Right lobe of liver (tissue), 6 donors: ENCODE results near the gene LRRIQ1. TPM values are rescaled to one million over a fixed set of nuclear protein-coding genes. Genes with fewer than 3 reads are reported as not detected.
A peak's percentile ranks its signal among the peaks of the same experiment; 100 is the strongest.

Experiments
- ATAC-seq, 4 donors: fragments of 200-7000 bp; cut with Tn5 transposase; one replicate each; pipeline ENCODE4 v1.9.1; 2020; ENCODE audit warnings: mild to moderate bottlenecking in 4 of 4, moderate library complexity in 4 of 4
- DNase-seq, 3 donors: peaks; one replicate each; pipeline ENCODE4 v3.0.0-alpha.2; 2020
- H3K27ac ChIP-seq, 3 donors: fragments of 200-600 bp; one replicate each; pipeline ENCODE4 v1.8.0; 2022
- H3K27me3 ChIP-seq, 2 donors: fragments of 200-600 bp; one replicate each; pipeline ENCODE4 v1.8.0; 2022
- H3K36me3 ChIP-seq, 4 donors: fragments of 200-600 bp; sonication (generic) in 1 of 4; one replicate each; pipeline versions ENCODE4 v1.5.1 to v1.8.0; 2017 to 2022; ENCODE audit warnings: control low read depth in 1 of 4
- H3K4me1 ChIP-seq, 4 donors: fragments of 200-600 bp; sonication (generic) in 1 of 4; one replicate each; pipeline versions ENCODE4 v1.5.1 to v1.8.0; 2017 to 2022; ENCODE audit warnings: control low read depth in 1 of 4
- H3K4me3 ChIP-seq, 3 donors: fragments of 200-600 bp; one replicate each; pipeline ENCODE4 v1.8.0; 2022
- H3K9me3 ChIP-seq, 4 donors: fragments of 200-600 bp; sonication (generic) in 1 of 4; one replicate each; pipeline versions ENCODE4 v1.5.1 to v1.8.0; 2017 to 2022; ENCODE audit warnings: control low read depth in 1 of 4
- CTCF ChIP-seq, 4 donors: fragments of 200-600 bp in 3 of 4; fragments of 450-650 bp in 1 of 4; IDR thresholded peaks; one replicate each; pipeline versions ENCODE4 v1.5.1 to v1.8.0; 2016 to 2022; ENCODE audit warnings: antibody characterized with exemption in 4 of 4, mild to moderate bottlenecking in 2 of 4
- POLR2A ChIP-seq: fragments of 450-650 bp; IDR thresholded peaks from one replicate; pipeline ENCODE4 v1.6.1; 2017; ENCODE audit warnings: antibody characterized with exemption, mild to moderate bottlenecking
- WGBS: methylation state at CpG from one replicate; pipeline ENCODE4 v1.1.6; 2018; ENCODE audit warnings: low coverage, low lambda C conversion rate; ENCODE audit not compliant: insufficient coverage; ENCODE audit errors: missing lambda C conversion rate; 5-methylcytosine and 5-hydroxymethylcytosine counted together
- intact Hi-C, 2 donors: fragments of 100-400 bp; cut with DNase I; formaldehyde crosslinking; loops; one replicate each; pipeline versions ENCODE4 v1.11.2 to v1.14.1; 2022
- total RNA-seq, 6 experiments: library from RNA; depleted of rRNA in 2 of 6; stranded (reverse); fragments of >200 nt in 2 of 6; fragmentation: NEBNext Ultra II Directional in 3 of 6; extraction: Animal tissue kit (Norgen Biotek cat#: 25700) in 3 of 6; gene quantifications; one replicate each; pipeline versions ENCODE4 v1.1.0 to v1.2.4, GENCODE V29; 2016 to 2023
- donor health status: DM: no; HTN: yes; CAD: no.
- donor health status: DM: no; HTN: no; CAD: no.
- donor health status: DM: no; HTN: no; CAD: no.
- donor health status: DM: no; HTN: yes; CAD: no.
- donor health status: DM: no; HTN: yes; CAD: no.

The LRRIQ1 gene
- total RNA-seq, 6 experiments from 2014 or later = 0.04 to 0.23 TPM; not detected in 4

GRCh38 chr12:85278598-85279448 lies 242.7 kb downstream of the LRRIQ1 start:
- TF ChIP-seq POLR2A = no peak
- no peak for TF ChIP-seq CTCF (IDR thresholded peaks at IDR 0.05)
- H3K36me3 ChIP-seq = no peaks in the 10 kb centered on the region
- intact Hi-C loops = no loop called here
- H3K4me3 ChIP-seq = no peak overlapping the region
- peaks cover 0 to 10% (median 0%) of the 10 kb centered on the region in 4 donors for H3K4me1 ChIP-seq
- DNase-seq = peak in 1 of 3 donors; percentile 17
- H3K27me3 ChIP-seq = peaks cover 5 to 30% of the 10 kb centered on the region in 2 donors
- 11% methylated on average over 16 of the region's 37 CpGs for WGBS
- no peak for ATAC-seq
- H3K27ac ChIP-seq = no peak overlapping the region
- no peaks in the 10 kb centered on the region for H3K9me3 ChIP-seq

- intact Hi-C loops = no loop called here
- H3K27ac ChIP-seq = no peak overlapping the region
- H3K4me1 ChIP-seq = peaks cover 0 to 10% (median 0%) of the 10 kb centered on the region in 4 donors
- TF ChIP-seq POLR2A = no peak
- no peak for TF ChIP-seq CTCF (IDR thresholded peaks at IDR 0.05)
- WGBS = 5% methylated on average over 26 of the region's 44 CpGs
- H3K36me3 ChIP-seq = no peaks in the 10 kb centered on the region
- H3K4me3 ChIP-seq = peak overlapping the region in 1 of 3 donors; percentile 3
- H3K27me3 ChIP-seq = peaks cover 5 to 38% of the 10 kb centered on the region in 2 donors
- DNase-seq (peak in 2 of 3 donors; percentile 15 to 49), ATAC-seq (peak; percentile 29 to 48 (median 35))
- H3K9me3 ChIP-seq = no peaks in the 10 kb centered on the region
These were observed 243.5 kb downstream of the LRRIQ1 start for GRCh38 chr12:85279449-85280164.

GRCh38 chr12:85280165-85280983 lies 244.2 kb downstream of the LRRIQ1 start, which contains the start of gene ALX1:
TSS of gene ALX1 (plus strand) at chr12:85280220. CDS start at chr12:85280262, 42 bp downstream.
- no peaks in the 10 kb centered on the region for H3K36me3 ChIP-seq
- WGBS = 4% methylated on average over 42 of the region's 49 CpGs
- H3K4me1 ChIP-seq = peaks cover 0 to 10% (median 0%) of the 10 kb centered on the region in 4 donors
- ATAC-seq = peak; percentile 32 to 47 (median 46)
- H3K27ac ChIP-seq = no peak within 1 kb of the TSS
- TF ChIP-seq CTCF (IDR thresholded peaks at IDR 0.05) = no peak
- TF ChIP-seq POLR2A = no peak
- H3K4me3 ChIP-seq = peak within 1 kb of the TSS; percentile 3 to 12 (median 10)
- peaks cover 5 to 42% of the 10 kb centered on the region in 2 donors for H3K27me3 ChIP-seq
- no peaks in the 10 kb centered on the region for H3K9me3 ChIP-seq
- peak in 2 of 3 donors; percentile 20 to 58 for DNase-seq
- intact Hi-C loops = no loop called here

- Histone ChIP-seq H3K4me3 (peak overlapping the region in 2 of 3 donors; percentile 3 to 12), H3K27me3 (peaks cover 5 to 42% of the 10 kb centered on the region in 2 donors), H3K9me3 (no peaks in the 10 kb centered on the region), H3K4me1 (peaks cover 0 to 10% (median 0%) of the 10 kb centered on the region in 4 donors), H3K36me3 (no peaks in the 10 kb centered on the region), H3K27ac (no peak overlapping the region)
- DNase-seq = no peak
- intact Hi-C loops = no loop called here
- TF ChIP-seq POLR2A (no peak), CTCF (IDR thresholded peaks at IDR 0.05) (no peak)
- ATAC-seq = no peak
- WGBS = 6% methylated on average over 15 of the region's 15 CpGs
These were observed 245.0 kb downstream of the LRRIQ1 start for GRCh38 chr12:85280984-85281630.
